ENCODE results near the gene LARP1.

LARP1 gene

GRCh38 chr5:154861946-154862345, 106.8 kb downstream of the LARP1 start:
- DNase-seq: no peak

- peak; percentile 10 to 25 (median 20) for DNase-seq
Measured at GRCh38 chr5:154862766-154863165, 107.6 kb downstream of the LARP1 start.

- no peak for DNase-seq
Measured at GRCh38 chr5:154863291-154864080, 108.3 kb downstream of the LARP1 start.

GRCh38 chr5:154865466-154866184, 110.4 kb downstream of the LARP1 start:
- no peak for DNase-seq

GRCh38 chr5:154866841-154867240, 111.7 kb downstream of the LARP1 start:
- DNase-seq: no peak

All from suppressor macrophage treated with lipopolysaccharide for 1 hour (primary cell).